Measurements from ENCODE around the gene POLR1H.

The POLR1H gene

DNA sequence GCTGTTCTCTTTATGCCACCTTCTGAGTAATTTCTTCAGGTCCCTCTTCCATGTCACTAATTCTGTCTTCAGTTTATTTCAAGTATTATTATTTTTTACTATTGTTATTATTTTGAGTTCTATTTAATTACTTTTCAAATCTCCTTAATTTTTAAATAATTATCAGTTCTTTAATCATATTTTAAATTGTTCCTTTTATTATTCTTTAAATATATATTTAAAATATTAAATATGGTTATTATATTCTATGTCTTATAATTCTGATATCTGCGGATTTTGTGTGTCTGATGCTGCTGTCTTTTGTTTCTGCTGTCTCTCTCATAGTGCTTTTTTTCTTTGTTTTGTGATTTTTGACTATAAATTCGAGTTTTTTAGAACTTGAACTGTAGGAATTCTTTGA is 2.2 kb downstream of the POLR1H start:
- TF ChIP-seq EZH2phosphoT487 (conservative IDR thresholded peaks at IDR 0.05; ENCODE audit: low read length), result no peak
- TF ChIP-seq, protein P1, sequence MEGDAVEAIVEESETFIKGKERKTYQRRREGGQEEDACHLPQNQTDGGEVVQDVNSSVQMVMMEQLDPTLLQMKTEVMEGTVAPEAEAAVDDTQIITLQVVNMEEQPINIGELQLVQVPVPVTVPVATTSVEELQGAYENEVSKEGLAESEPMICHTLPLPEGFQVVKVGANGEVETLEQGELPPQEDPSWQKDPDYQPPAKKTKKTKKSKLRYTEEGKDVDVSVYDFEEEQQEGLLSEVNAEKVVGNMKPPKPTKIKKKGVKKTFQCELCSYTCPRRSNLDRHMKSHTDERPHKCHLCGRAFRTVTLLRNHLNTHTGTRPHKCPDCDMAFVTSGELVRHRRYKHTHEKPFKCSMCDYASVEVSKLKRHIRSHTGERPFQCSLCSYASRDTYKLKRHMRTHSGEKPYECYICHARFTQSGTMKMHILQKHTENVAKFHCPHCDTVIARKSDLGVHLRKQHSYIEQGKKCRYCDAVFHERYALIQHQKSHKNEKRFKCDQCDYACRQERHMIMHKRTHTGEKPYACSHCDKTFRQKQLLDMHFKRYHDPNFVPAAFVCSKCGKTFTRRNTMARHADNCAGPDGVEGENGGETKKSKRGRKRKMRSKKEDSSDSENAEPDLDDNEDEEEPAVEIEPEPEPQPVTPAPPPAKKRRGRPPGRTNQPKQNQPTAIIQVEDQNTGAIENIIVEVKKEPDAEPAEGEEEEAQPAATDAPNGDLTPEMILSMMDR (IDR thresholded peaks at IDR 0.05; ENCODE audit: insufficient read depth, low read length, poor library complexity, severe bottlenecking), result no peak
- Histone ChIP-seq H3K4me3 (ENCODE audit: insufficient read depth, low read length, poor library complexity, severe bottlenecking) (peak overlapping the region; percentile 3), H3K9me3 (ENCODE audit: insufficient read depth, low read length) (no peaks in the 10 kb centered on the region), H4K20me1 (ENCODE audit: low read depth, low read length) (no peaks in the 10 kb centered on the region), H3K9ac (ENCODE audit: low read length) (peak overlapping the region; percentile 7; the same call in 1 of the 2 replicates), H2AFZ (ENCODE audit: low read depth, low read length, severe bottlenecking) (no peak overlapping the region), H3F3A (ENCODE audit: insufficient read depth) (peaks cover 29% of the 10 kb centered on the region), H3K79me2 (ENCODE audit: insufficient read depth, low read length) (peaks cover 40% of the 10 kb centered on the region), H3K36me3 (ENCODE audit: low read length) (peaks cover 18% of the 10 kb centered on the region; the same call in 1 of the 2 replicates), H3K27me3 (ENCODE audit: low read length) (no peaks in the 10 kb centered on the region), H3K9me2 (replicated peaks; ENCODE audit: insufficient read depth, low read length) (no peaks in the 10 kb centered on the region), H3K4me2 (ENCODE audit: low read depth, low read length, poor library complexity, severe bottlenecking) (peak overlapping the region; percentile 77), H3K27ac (ENCODE audit: low read depth, low read length) (no peak overlapping the region)

DNA sequence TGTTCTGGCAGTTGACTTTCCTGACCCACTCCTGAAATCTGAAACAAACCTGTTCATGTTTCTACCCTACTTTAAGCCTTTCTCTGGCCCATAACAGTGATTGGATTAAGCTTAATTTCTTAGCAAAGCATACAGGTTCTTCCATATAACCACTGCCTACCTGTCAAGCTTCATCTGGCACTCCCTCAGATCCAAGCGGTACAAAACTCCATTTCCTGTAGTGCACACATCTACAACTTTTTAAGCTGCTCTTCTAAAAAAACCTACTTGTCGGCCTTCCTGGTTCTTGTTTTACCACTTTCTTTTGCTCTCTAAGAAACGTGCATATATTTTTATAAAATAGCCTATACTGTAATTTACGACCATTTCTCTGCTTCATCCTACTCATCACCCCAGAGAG is 5.0 kb downstream of the POLR1H start:
- H3F3A ChIP-seq (ENCODE audit: insufficient read depth), result peaks cover 29% of the 10 kb centered on the region
- no peaks in the 10 kb centered on the region for H3K9me2 ChIP-seq (replicated peaks; ENCODE audit: insufficient read depth, low read length)
- peak overlapping the region; percentile 49 for H2AFZ ChIP-seq (ENCODE audit: low read depth, low read length, severe bottlenecking)
- peak overlapping the region; percentile 77 for H3K27ac ChIP-seq (ENCODE audit: low read depth, low read length)
- peak overlapping the region; percentile 51 for H3K4me3 ChIP-seq (ENCODE audit: insufficient read depth, low read length, poor library complexity, severe bottlenecking)
- no peaks in the 10 kb centered on the region for H3K9me3 ChIP-seq (ENCODE audit: insufficient read depth, low read length)
- peaks cover 38% of the 10 kb centered on the region for H3K79me2 ChIP-seq (ENCODE audit: insufficient read depth, low read length)
- TF ChIP-seq, protein P1 (IDR thresholded peaks at IDR 0.05; ENCODE audit: insufficient read depth, low read length, poor library complexity, severe bottlenecking), result no peak
- no peak for TF ChIP-seq EZH2phosphoT487 (conservative IDR thresholded peaks at IDR 0.05; ENCODE audit: low read length)
- H3K36me3 ChIP-seq (ENCODE audit: low read length), result peaks cover 18% of the 10 kb centered on the region; the same call in 1 of the 2 replicates
- H3K4me2 ChIP-seq (ENCODE audit: low read depth, low read length, poor library complexity, severe bottlenecking), result peak overlapping the region; percentile 87
- H4K20me1 ChIP-seq (ENCODE audit: low read depth, low read length), result no peaks in the 10 kb centered on the region
- peak overlapping the region; percentile 64 for H3K9ac ChIP-seq (ENCODE audit: low read length)
- no peaks in the 10 kb centered on the region for H3K27me3 ChIP-seq (ENCODE audit: low read length)

DNA sequence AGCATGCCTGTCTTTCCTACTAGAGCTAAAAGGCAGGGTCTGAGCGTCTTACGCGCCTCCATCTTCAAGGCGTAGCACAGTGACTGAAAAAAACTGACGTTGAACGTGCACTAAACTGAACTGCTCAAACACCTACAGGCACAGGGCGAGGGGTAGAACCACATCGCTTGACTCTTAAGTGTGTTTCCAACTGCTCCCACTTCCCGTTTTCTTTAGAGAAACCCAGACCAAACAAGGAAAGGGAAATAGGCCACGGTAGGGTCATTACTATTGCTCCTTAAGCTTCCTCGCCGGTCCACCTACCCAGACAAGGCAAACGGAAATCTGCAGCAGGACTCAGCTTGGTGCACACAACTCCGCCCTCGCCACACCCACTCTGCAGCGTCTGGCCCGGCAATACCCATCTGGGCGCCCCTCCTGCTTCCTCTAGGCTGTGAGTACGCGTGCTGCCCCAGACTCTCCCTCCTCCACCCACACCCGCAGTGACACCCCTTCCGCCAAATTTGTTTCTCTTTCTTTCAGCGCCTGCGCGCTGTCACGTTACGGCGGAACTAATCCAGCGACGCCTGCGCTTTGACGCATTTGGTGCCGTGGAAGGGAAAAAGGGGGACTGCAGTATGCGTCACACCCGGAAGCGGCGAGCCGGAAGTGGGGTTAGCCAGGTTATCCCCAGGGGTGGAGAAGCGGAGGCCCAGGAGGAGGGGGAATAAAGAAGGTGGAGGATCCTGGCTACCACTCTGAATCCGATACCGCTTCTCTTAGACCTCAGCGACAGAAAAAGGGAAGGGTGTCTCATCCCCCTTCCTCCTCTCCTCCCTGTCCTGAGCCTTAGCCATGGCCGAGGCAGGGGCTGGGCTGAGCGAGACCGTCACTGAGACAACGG is 5.8 kb downstream of the POLR1H start, which contains the start of gene PPP1R11:
Gene PPP1R11, plus strand, starts transcription at position 622 of the 883 bp plus-strand sequence. Its CDS starts 213 bp downstream, at position 835.
- Histone ChIP-seq H3K4me2 (ENCODE audit: low read depth, low read length, poor library complexity, severe bottlenecking) (peak within 1 kb of the TSS; percentile 90), H4K20me1 (ENCODE audit: low read depth, low read length) (no peaks in the 10 kb centered on the region), H3K79me2 (ENCODE audit: insufficient read depth, low read length) (peaks cover 31% of the 10 kb centered on the region), H3K9me3 (ENCODE audit: insufficient read depth, low read length) (no peaks in the 10 kb centered on the region), H3K36me3 (ENCODE audit: low read length) (peaks cover 18% of the 10 kb centered on the region; the same call in 1 of the 2 replicates), H3K9me2 (replicated peaks; ENCODE audit: insufficient read depth, low read length) (no peaks in the 10 kb centered on the region), H3K9ac (ENCODE audit: low read length) (peak within 1 kb of the TSS; percentile 68), H3F3A (ENCODE audit: insufficient read depth) (peaks cover 29% of the 10 kb centered on the region), H3K27me3 (ENCODE audit: low read length) (no peaks in the 10 kb centered on the region), H2AFZ (ENCODE audit: low read depth, low read length, severe bottlenecking) (peak within 1 kb of the TSS; percentile 85), H3K27ac (ENCODE audit: low read depth, low read length) (peak within 1 kb of the TSS; percentile 77), H3K4me3 (ENCODE audit: insufficient read depth, low read length, poor library complexity, severe bottlenecking) (peak within 1 kb of the TSS; percentile 88)
- TF ChIP-seq EZH2phosphoT487 (conservative IDR thresholded peaks at IDR 0.05; ENCODE audit: low read length), result no peak
- TF ChIP-seq, protein P1 (IDR thresholded peaks at IDR 0.05; ENCODE audit: insufficient read depth, low read length, poor library complexity, severe bottlenecking), result no peak

All from SU-DHL-6 (cell line).